ENCODE measurements around the gene PLEKHA4.
"Not testable (repeated sequence)": the region's sequence is repeated elsewhere in the genome, so short reads cannot be mapped to it uniquely, and the experiment has no call there.

PLEKHA4 gene

GRCh38 chr19:48862827-48863226 lies 5.6 kb downstream of the PLEKHA4 start:
- DNase-seq (ENCODE audit: low read depth), result no peak

GRCh38 chr19:48861313-48861712 lies 7.1 kb downstream of the PLEKHA4 start:
- no peak for DNase-seq (ENCODE audit: low read depth)

DNA sequence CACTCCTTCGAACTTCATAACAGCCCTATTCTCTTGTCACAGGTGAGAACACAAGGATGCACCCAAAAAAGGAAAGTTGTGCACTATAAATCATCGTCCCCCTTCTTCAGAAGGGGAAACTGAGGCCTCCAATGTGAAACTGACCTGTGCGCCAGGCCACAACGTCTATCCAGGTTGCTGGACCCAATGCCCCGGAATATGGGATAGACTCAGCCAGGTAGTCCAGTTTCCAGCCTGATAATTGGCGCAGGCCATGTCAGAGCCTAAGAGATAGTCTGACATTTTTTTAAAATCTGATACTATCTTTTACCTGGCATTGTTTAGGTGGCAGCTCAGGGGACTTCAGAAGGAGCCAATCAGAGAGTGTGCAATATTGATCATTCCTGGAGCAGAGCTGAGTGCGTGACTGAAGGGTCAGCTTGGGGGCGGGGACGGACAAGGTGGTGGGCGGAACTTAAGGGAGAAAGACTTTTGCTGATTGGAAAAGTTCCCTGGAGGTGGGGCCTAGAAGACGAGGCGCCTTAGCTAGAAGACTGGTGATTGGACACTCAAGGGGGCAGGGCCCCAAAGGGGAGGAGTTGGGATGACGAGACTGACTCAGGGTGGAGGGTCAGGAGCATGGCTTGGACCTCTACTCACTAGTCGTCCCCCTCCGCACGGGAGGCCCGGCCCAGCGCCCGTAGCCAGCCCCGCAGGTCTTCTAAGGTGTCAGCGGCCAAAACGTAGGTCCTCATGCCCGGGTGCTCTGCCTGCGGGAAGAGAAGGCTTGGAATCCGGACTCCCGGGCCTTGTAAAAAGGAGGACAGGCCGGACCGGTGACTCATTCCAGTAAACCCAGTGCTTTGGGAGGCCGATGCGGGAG lies 8.5 kb downstream of the PLEKHA4 start:
- DNase-seq (ENCODE audit: low read depth), result no peak

DNA sequence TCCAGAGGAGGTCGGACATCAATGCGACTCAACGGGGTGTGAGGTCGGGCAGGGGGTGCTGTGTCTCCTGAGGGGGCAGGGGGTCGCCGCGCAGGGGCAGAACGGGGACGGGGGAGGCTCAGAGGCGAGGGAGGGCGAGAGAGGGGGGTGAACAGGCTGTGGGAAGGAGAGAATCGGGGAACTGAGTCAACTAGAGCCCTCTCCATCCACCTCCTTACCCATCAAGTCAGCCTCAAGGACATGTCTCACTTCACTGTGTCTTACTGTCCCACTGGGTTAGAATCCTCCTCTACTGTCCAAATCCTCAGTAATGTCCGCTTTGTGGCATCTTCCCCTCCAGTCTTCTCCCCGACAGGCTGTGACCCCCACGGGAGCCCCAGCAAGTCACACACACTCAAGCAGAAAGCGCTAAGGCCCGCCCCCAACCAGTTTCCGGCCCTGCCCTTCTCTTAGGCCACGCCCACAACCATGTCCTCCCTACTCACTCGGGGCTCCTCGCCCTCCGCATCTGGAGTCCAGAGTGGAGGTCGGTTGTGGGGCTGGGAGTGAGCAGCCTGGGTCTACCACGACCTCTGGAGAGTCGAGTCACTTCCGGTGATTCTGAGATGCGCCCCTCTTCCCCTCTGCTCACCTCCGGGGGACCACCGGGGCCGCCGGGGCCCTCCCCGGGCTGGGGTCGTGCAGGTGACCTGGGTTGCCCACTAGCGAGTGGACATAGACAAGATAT lies 9.3 kb downstream of the PLEKHA4 start:
- DNase-seq (ENCODE audit: low read depth), result peak; percentile 73

DNA sequence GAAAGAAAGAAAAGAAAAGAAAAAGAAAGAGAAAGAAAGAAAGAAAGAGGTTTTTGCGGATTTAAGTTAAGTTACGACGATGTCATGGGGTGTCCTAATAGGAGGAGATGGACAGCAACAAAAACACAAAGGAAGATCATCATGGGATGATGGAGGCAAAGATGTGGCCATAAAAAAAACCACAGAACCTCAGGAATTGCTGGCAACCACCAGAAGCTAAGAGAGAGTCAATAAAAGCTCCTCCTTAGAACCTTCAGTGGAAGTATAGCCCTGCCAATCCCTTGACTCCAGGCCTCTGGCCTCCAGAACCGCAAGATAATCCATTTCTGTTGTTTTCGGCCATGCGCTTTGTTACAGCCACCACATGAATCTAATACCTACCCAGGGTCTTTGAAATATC lies 11.5 kb downstream of the PLEKHA4 start:
- DNase-seq (ENCODE audit: low read depth), result no peak

GRCh38 chr19:48854103-48854502 lies 14.3 kb downstream of the PLEKHA4 start:
- DNase-seq (ENCODE audit: low read depth), result no peak

- DNase-seq (ENCODE audit: low read depth), result no peak
Measured at GRCh38 chr19:48853483-48853882, 14.9 kb downstream of the PLEKHA4 start.

GRCh38 chr19:48852292-48852691 lies 16.1 kb downstream of the PLEKHA4 start:
- no peak for DNase-seq (ENCODE audit: low read depth)

DNA sequence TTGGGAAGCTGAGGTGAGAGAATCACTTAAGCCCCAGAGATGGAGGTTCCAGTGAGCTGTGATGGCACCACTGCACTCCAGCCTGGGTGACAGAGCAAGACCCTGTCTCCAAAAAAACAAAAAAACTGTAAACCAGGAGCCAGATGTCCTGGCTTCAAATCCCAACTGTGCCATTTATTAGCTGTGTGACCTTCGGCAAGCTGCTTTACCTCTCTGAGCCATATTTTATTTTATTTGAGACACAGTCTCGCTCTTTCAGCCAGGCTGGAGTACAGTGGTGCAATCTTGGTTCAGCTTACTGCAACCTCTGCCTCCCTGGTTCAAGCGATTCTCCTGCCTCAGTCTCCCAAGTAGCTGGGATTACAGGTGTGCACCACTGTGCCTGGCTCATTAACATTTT lies 21.8 kb downstream of the PLEKHA4 start:
- DNase-seq (ENCODE audit: low read depth), result not testable (repeated sequence)

- no peak for DNase-seq (ENCODE audit: low read depth)
Measured at GRCh38 chr19:48845384-48845783, 23.0 kb downstream of the PLEKHA4 start.

DNA sequence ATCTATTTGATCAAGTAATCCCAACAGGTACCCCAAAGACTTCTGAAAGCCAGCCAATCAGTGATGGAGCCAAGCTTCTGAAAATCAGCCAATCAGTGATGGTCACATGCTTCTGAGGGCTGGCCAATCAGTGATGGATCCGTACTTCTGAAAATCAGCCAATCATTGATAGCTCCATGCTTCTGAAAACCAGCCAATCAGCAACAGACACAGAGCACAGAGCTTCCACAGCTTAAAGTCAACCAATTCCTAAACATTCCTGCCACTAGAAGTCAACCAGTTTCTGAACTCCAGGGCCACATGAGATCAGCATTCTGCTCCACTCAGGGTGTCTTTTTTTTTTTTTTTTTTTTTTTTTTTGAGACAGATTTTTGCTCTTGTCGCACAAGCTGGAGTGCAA lies 23.9 kb downstream of the PLEKHA4 start:
- no peak for DNase-seq (ENCODE audit: low read depth)

GRCh38 chr19:48842789-48843162 lies 25.6 kb downstream of the PLEKHA4 start:
- DNase-seq (ENCODE audit: low read depth), result peak; percentile 37

- no peak for DNase-seq (ENCODE audit: low read depth)
Measured at GRCh38 chr19:48841571-48841970, 26.8 kb downstream of the PLEKHA4 start.

GRCh38 chr19:48841047-48841446 lies 27.4 kb downstream of the PLEKHA4 start:
- DNase-seq (ENCODE audit: low read depth), result no peak

DNA sequence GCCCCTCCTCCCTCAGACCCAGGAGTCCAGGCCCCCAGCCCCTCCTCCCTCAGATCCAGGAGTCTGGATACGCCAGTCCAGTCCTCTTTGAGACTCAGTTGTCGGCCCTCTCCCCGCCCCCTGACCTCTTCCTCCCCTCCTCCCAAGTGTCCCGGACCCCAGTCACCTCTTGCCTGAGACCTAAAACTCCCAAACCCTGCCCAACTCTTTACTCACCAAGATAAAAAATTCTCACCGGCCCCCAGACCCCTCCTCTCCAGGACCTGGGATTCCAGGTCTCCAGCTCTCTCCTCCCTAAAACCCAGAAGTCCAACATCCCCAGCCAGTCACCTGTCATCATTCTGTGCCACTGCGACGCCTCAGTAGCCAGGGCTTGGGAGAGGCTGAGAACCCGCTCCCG lies 30.7 kb downstream of the PLEKHA4 start:
- no peak for DNase-seq (ENCODE audit: low read depth)

- DNase-seq (ENCODE audit: low read depth), result peak; percentile 71
Measured at GRCh38 chr19:48837051-48837524, 31.3 kb downstream of the PLEKHA4 start.

DNA sequence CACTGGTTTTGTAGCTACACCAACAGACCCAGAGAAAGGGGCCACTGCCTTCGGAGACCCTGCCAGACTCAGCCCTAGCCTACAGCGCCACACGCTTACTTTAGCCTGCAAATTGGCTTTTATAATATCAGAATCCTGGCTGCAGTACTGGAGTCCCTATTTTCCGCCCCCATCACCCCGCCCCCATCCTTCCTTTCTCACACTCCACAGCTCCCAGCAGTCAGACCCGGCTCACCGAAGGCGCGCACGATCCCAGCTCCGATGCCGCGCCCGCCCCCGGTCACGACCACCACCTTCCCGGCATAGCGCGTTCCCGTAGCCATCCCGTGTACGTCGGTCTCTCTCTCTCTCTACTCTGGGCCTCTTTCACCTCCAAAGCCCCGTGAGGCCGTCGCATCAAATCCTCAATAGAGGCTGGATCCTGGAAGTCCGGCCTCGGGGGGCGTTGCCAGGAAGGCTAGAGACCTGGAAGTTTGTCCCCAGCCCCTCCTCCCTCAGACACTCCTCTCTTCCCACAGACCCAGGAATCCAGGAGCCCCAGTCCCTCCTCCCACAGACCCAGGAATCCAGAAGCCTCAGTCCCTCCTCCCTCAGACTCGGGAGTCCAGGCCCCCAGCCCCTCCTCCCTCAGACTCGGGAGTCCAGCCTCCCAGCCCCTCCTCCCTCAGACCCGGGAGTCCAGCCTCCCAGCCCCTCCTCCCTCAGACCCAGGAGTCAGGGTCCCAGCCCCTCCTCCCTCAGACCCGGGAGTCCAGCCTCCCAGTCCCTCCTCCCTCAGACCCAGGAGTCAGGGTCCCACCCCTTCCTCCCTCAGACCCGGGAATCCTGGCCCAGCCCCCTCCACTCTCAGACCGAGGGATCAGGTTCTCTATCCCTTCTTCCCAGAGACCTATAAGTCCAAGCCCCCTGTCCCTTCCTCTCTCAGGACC lies 32.1 kb downstream of the PLEKHA4 start, which contains the start of gene HSD17B14:
Gene HSD17B14, minus strand, starts transcription at position 403 of the 929 bp plus-strand sequence. Its CDS starts 80 bp downstream, at position 323.
- no peak for DNase-seq (ENCODE audit: low read depth)

- peak; percentile 90 for DNase-seq (ENCODE audit: low read depth)
Measured at GRCh38 chr19:48835734-48836088, 32.7 kb downstream of the PLEKHA4 start.

- DNase-seq (ENCODE audit: low read depth), result no peak
Measured at GRCh38 chr19:48833977-48834376, 34.4 kb downstream of the PLEKHA4 start.

- DNase-seq (ENCODE audit: low read depth), result no peak
Measured at GRCh38 chr19:48833049-48833448, 35.4 kb downstream of the PLEKHA4 start.

- DNase-seq (ENCODE audit: low read depth), result no peak
Measured at GRCh38 chr19:48830965-48831364, 37.5 kb downstream of the PLEKHA4 start.

DNA sequence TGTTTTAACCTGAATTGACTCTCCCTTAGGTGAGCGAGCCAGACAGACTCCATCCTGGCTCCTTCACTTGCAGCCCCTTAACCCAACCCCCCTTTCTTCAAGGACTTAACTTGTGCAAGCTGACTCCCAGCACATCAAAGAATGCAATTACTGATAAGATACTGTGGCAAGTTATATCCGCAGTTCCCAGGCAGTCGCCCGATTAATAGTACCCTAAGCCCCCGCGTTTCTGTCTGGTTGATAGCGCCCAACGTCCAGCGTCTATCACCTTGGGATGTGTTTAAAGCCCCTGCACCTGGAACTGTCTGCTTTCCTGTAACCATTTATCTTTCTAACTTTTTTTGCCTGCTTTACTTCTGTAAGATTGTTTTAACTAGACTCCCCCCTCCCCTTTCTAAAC lies 38.3 kb downstream of the PLEKHA4 start:
- DNase-seq (ENCODE audit: low read depth), result no peak

All from T follicular helper cell (primary cell).